Effector memory CD4-positive, alpha-beta T cell (primary cell): Measurements from ENCODE around the gene INSIG1.

Experiments
- DNase-seq, 3 donors: peaks; one replicate each; pipeline ENCODE4 v3.0.0-alpha.2; 2020
- H3K27ac ChIP-seq: 2 replicates; pipeline ENCODE4 v1.7.0; 2013; ENCODE audit warnings: mild to moderate bottlenecking, low read length, moderate library complexity; ENCODE audit not compliant: insufficient read depth, poor library complexity, severe bottlenecking
- H3K27me3 ChIP-seq: replicated peaks from 2 replicates; pipeline ENCODE4 v1.7.0; 2013; ENCODE audit warnings: mild to moderate bottlenecking, low read length; ENCODE audit not compliant: insufficient read depth, control insufficient read depth, poor library complexity, severe bottlenecking
- H3K36me3 ChIP-seq: 2 replicates; pipeline ENCODE4 v1.7.0; 2013; ENCODE audit warnings: mild to moderate bottlenecking, low read length, moderate library complexity; ENCODE audit not compliant: control insufficient read depth, insufficient read depth
- H3K4me1 ChIP-seq: 2 replicates; pipeline ENCODE4 v1.7.0; 2013; ENCODE audit warnings: low read length, mild to moderate bottlenecking; ENCODE audit not compliant: control insufficient read depth, insufficient read depth, poor library complexity, severe bottlenecking
- H3K4me3 ChIP-seq: 2 replicates; pipeline ENCODE4 v1.7.0; 2013; ENCODE audit warnings: low read length, low read depth, mild to moderate bottlenecking; ENCODE audit not compliant: insufficient read depth, poor library complexity, severe bottlenecking
- H3K9me3 ChIP-seq: 2 replicates; pipeline ENCODE4 v1.7.0; 2013; ENCODE audit warnings: mild to moderate bottlenecking, low read length, moderate library complexity; ENCODE audit not compliant: control insufficient read depth

Gene INSIG1

GRCh38 chr7:155265144-155265543 is 32.5 kb upstream of the INSIG1 start:
- Histone ChIP-seq H3K27me3 (no peaks in the 10 kb centered on the region), H3K36me3 (no peaks in the 10 kb centered on the region), H3K4me1 (no peaks in the 10 kb centered on the region), H3K9me3 (no peaks in the 10 kb centered on the region), H3K4me3 (no peak overlapping the region), H3K27ac (no peak overlapping the region)
- no peak for DNase-seq

- Histone ChIP-seq H3K36me3 (no peaks in the 10 kb centered on the region), H3K4me1 (no peaks in the 10 kb centered on the region), H3K27me3 (no peaks in the 10 kb centered on the region), H3K27ac (no peak overlapping the region), H3K4me3 (no peak overlapping the region), H3K9me3 (no peaks in the 10 kb centered on the region)
- no peak for DNase-seq
Observed at GRCh38 chr7:155265961-155266360, 31.7 kb upstream of the INSIG1 start.

- no peak for DNase-seq
- Histone ChIP-seq H3K27ac (no peak overlapping the region), H3K4me1 (no peaks in the 10 kb centered on the region), H3K36me3 (no peaks in the 10 kb centered on the region), H3K27me3 (no peaks in the 10 kb centered on the region), H3K4me3 (no peak overlapping the region), H3K9me3 (no peaks in the 10 kb centered on the region)
Observed at GRCh38 chr7:155266440-155266839, 31.2 kb upstream of the INSIG1 start.

DNA sequence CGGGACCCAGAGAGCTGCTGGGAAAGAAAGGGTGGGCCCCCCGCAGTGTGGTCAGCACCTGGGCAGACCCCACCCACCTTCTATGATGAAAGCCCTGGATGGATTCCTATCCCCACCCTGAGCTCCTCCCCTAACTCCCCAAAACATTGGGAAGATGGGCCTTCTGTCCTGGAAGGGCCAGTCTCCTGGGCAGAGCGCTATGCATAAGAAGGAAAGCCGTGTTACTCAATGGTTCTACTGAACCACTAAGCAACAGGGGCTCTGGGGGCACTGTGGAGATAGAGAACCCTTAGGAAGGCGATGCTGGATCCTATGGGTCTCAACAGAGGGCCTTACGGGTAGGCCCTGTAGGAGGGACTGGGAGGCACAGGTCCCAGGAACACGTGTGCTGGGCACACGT is 30.7 kb upstream of the INSIG1 start:
- no peaks in the 10 kb centered on the region for H3K27me3 ChIP-seq
- no peak overlapping the region for H3K4me3 ChIP-seq
- no peak for DNase-seq
- H3K4me1 ChIP-seq: no peaks in the 10 kb centered on the region
- H3K36me3 ChIP-seq: no peaks in the 10 kb centered on the region
- no peak overlapping the region for H3K27ac ChIP-seq
- no peaks in the 10 kb centered on the region for H3K9me3 ChIP-seq

GRCh38 chr7:155267436-155267835 is 30.2 kb upstream of the INSIG1 start:
- no peaks in the 10 kb centered on the region for H3K36me3 ChIP-seq
- DNase-seq: no peak
- H3K27ac ChIP-seq: no peak overlapping the region
- H3K4me1 ChIP-seq: no peaks in the 10 kb centered on the region
- no peak overlapping the region for H3K4me3 ChIP-seq
- H3K27me3 ChIP-seq: no peaks in the 10 kb centered on the region
- no peaks in the 10 kb centered on the region for H3K9me3 ChIP-seq

DNA sequence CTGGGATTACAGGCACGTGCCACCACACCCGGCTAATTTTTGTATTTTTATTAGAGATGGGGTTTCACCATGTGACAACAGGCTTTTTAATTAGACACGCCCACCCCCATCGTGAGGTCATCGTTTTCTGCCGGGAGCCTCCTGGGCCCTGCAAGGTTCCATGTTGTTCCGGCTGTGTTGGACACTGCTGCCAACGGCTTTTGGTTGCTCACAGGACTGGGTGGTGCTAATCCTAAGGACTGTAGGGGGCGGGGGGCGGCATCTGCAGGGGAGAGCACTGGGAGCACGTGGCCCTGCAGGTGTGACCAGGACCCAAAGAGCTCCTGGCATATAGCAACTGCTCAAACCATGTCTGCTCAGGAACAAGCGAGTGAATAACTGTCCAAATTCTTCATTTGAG is 29.5 kb upstream of the INSIG1 start:
- no peak overlapping the region for H3K4me3 ChIP-seq
- no peak overlapping the region for H3K27ac ChIP-seq
- H3K27me3 ChIP-seq: no peaks in the 10 kb centered on the region
- H3K9me3 ChIP-seq: no peaks in the 10 kb centered on the region
- DNase-seq: no peak
- no peaks in the 10 kb centered on the region for H3K4me1 ChIP-seq
- H3K36me3 ChIP-seq: no peaks in the 10 kb centered on the region

DNA sequence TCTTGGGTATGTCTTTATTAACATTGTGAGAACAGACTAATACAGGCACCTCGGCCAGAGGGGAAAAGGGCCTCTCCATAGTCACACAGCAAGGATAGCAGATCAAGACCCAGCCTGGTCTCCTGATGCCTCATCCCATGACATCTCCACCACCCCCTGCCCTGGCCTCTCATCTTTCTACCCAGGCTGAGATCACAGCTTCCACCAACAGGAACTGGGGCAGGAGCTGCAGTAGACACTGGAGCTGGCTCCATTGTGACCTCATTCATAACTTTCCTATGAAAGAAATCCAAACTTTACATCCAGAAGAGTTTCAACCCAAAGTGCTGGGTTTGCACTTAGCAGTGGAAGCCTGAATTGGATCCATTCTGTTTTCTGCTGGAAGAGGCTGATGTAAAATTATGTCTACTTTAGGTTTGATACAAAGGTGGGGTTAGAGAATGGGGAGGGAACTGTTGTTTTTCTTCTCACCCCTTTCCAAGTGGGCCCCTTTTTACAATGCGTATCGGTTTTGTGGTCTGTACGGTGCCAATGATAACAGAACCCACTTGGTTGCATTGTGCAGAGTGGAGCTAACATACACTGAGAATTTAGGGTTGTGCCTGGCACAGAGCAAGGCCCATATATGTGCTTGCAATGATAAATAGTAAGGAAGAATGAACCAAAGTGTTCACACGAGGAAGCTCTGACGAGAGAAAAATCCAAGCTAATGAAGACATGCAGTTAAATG is 28.6 kb upstream of the INSIG1 start:
- no peak overlapping the region for H3K27ac ChIP-seq
- H3K9me3 ChIP-seq: no peaks in the 10 kb centered on the region
- no peaks in the 10 kb centered on the region for H3K4me1 ChIP-seq
- H3K4me3 ChIP-seq: no peak overlapping the region
- H3K27me3 ChIP-seq: no peaks in the 10 kb centered on the region
- DNase-seq: no peak
- no peaks in the 10 kb centered on the region for H3K36me3 ChIP-seq

- no peak for DNase-seq
- Histone ChIP-seq H3K27ac (no peak overlapping the region), H3K27me3 (no peaks in the 10 kb centered on the region), H3K4me1 (no peaks in the 10 kb centered on the region), H3K36me3 (no peaks in the 10 kb centered on the region), H3K9me3 (no peaks in the 10 kb centered on the region), H3K4me3 (no peak overlapping the region)
Observed at GRCh38 chr7:155269766-155270585, 27.7 kb upstream of the INSIG1 start.

GRCh38 chr7:155270861-155271260 is 26.8 kb upstream of the INSIG1 start:
- Histone ChIP-seq H3K27me3 (no peaks in the 10 kb centered on the region), H3K4me3 (no peak overlapping the region), H3K4me1 (no peaks in the 10 kb centered on the region), H3K9me3 (no peaks in the 10 kb centered on the region), H3K36me3 (no peaks in the 10 kb centered on the region), H3K27ac (no peak overlapping the region)
- no peak for DNase-seq

DNA sequence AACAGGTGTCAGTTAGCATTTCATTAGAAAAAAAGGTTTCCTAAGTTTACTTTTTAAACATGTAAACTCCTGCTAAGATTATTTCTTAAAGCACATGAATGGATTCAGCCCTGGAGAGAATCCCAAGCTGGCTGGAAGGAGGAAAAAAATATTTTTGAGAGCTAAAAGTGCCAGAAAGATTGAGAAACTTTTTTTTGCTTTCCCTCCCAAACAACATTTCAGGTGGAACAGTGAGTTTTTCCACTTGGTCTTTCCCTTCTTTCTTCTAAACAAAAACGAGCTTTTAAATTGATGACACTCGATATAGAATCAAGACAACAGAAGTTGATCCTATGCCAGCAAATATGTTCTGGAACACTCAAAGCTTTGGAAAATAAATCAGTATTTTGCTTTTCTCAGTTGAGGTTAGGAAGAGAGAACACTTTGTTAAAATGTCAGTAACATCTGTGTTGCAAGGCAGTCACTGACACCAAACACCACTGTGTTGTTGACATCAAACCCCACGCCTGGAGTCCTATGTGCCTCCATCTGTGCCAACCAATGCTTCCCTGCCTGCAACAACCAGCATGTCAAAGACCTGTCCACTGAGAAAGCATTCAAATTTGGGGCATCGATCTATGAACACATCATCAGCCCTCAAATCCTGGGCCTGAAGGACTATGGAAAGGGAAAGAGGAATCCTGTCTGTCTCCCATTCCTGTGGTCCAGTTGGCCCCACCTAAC is 22.9 kb upstream of the INSIG1 start:
- Histone ChIP-seq H3K4me1 (no peaks in the 10 kb centered on the region), H3K27ac (no peak overlapping the region), H3K4me3 (no peak overlapping the region), H3K36me3 (no peaks in the 10 kb centered on the region), H3K27me3 (no peaks in the 10 kb centered on the region), H3K9me3 (no peaks in the 10 kb centered on the region)
- no peak for DNase-seq
